OCI-LY3 (cell line): Measurements from ENCODE around the gene FDPS.

Experiments used
- H2AFZ ChIP-seq: fragments of 200-600, 300-600 bp; shearing (Covaris generic); 2 replicates; pipeline ENCODE4 v1.6.0; 2014; ENCODE audit warnings: antibody characterized with exemption, low read depth, low read length
- H3K27ac ChIP-seq: fragments of 200-600, 300-600 bp; sonication (generic); 2 replicates; pipeline ENCODE4 v1.5.1; 2014; ENCODE audit warnings: mild to moderate bottlenecking, low read length, moderate library complexity, mixed read lengths
- H3K27me3 ChIP-seq: fragments of 200-600, 300-600 bp; sonication (generic); 2 replicates; pipeline ENCODE4 v1.6.1; 2014; ENCODE audit warnings: low read depth, low read length, mixed read lengths
- H3K36me3 ChIP-seq: fragments of 200-600, 300-600 bp; sonication (generic); replicated peaks from 2 replicates; pipeline ENCODE3; 2014; ENCODE audit warnings: low read depth, low read length, mixed read lengths
- H3K4me1 ChIP-seq: fragments of 300-600, 200-600 bp; sonication (generic); 2 replicates; pipeline ENCODE4 v1.6.1; 2014; ENCODE audit warnings: low read length, mixed read lengths
- H3K4me2 ChIP-seq: fragments of 200-600, 300-600 bp; sonication (generic); 2 replicates; pipeline ENCODE4 v1.6.1; 2014; ENCODE audit warnings: low read length, mixed read lengths
- H3K4me3 ChIP-seq: fragments of 300-600, 200-600 bp; sonication (generic); 2 replicates; pipeline ENCODE4 v1.5.1; 2014; ENCODE audit warnings: antibody characterized with exemption, mild to moderate bottlenecking, low read length, moderate library complexity
- H3K79me2 ChIP-seq: fragments of 300-600, 200-600 bp; shearing (Covaris generic); 2 replicates; pipeline ENCODE4 v1.6.1; 2014; ENCODE audit warnings: mild to moderate bottlenecking, low read length, mixed read lengths
- H3K9ac ChIP-seq: fragments of 300-600, 200-600 bp; shearing (Covaris generic); 2 replicates; pipeline ENCODE4 v1.6.0; 2014; ENCODE audit warnings: mild to moderate bottlenecking, low read length, moderate library complexity
- H3K9me3 ChIP-seq: fragments of 200-600, 300-600 bp; shearing (Covaris generic); 2 replicates; pipeline ENCODE4 v1.6.1; 2014; ENCODE audit warnings: low read length, mixed read lengths; ENCODE audit not compliant: insufficient read depth
- H4K20me1 ChIP-seq: fragments of 200-600, 300-600 bp; sonication (generic); 2 replicates; pipeline ENCODE4 v1.6.1; 2016; ENCODE audit warnings: low read length, mixed read lengths; ENCODE audit not compliant: insufficient read depth
- CTCF ChIP-seq: fragments of 200-600, 300-600 bp; sonication (generic); IDR thresholded peaks from 2 replicates; pipeline ENCODE4 v1.5.1; 2014; ENCODE audit warnings: antibody characterized with exemption, low read length, low read depth
- EZH2phosphoT487 ChIP-seq: fragments of 200-600 bp; shearing (Covaris generic); IDR thresholded peaks from 2 replicates; pipeline ENCODE4 v1.6.1; 2018; ENCODE audit warnings: antibody characterized with exemption, mixed run types, low read depth

FDPS gene

GRCh38 chr1:155282488-155283091 lies 26.1 kb upstream of the FDPS start:
- H3K4me3 ChIP-seq = no peak overlapping the region
- no peaks in the 10 kb centered on the region for H4K20me1 ChIP-seq
- H3K9ac ChIP-seq = no peak overlapping the region
- H3K9me3 ChIP-seq = no peaks in the 10 kb centered on the region
- TF ChIP-seq CTCF = no peak
- TF ChIP-seq EZH2phosphoT487 = no peak
- H3K27me3 ChIP-seq = no peaks in the 10 kb centered on the region
- peaks cover 15% of the 10 kb centered on the region for H3K36me3 ChIP-seq
- H3K4me1 ChIP-seq = peaks cover 11% of the 10 kb centered on the region
- no peak overlapping the region for H2AFZ ChIP-seq
- H3K79me2 ChIP-seq = no peaks in the 10 kb centered on the region
- H3K4me2 ChIP-seq = no peak overlapping the region
- H3K27ac ChIP-seq = no peak overlapping the region

GRCh38 chr1:155284476-155284875 lies 24.2 kb upstream of the FDPS start:
- Histone ChIP-seq H2AFZ (no peak overlapping the region), H3K4me3 (no peak overlapping the region), H3K79me2 (no peaks in the 10 kb centered on the region), H3K4me2 (no peak overlapping the region), H3K9ac (no peak overlapping the region), H3K4me1 (no peaks in the 10 kb centered on the region), H3K27me3 (no peaks in the 10 kb centered on the region), H3K27ac (no peak overlapping the region), H3K36me3 (peaks cover 16% of the 10 kb centered on the region), H3K9me3 (no peaks in the 10 kb centered on the region), H4K20me1 (no peaks in the 10 kb centered on the region)
- TF ChIP-seq EZH2phosphoT487 (no peak), CTCF (no peak)

GRCh38 chr1:155285063-155285462 lies 23.6 kb upstream of the FDPS start:
- H3K4me3 ChIP-seq = no peak overlapping the region
- H3K27me3 ChIP-seq = no peaks in the 10 kb centered on the region
- H3K4me1 ChIP-seq = no peaks in the 10 kb centered on the region
- no peak overlapping the region for H2AFZ ChIP-seq
- H4K20me1 ChIP-seq = no peaks in the 10 kb centered on the region
- H3K9me3 ChIP-seq = no peaks in the 10 kb centered on the region
- H3K9ac ChIP-seq = no peak overlapping the region
- H3K4me2 ChIP-seq = no peak overlapping the region
- peaks cover 16% of the 10 kb centered on the region for H3K36me3 ChIP-seq
- TF ChIP-seq CTCF (no peak), EZH2phosphoT487 (no peak)
- H3K79me2 ChIP-seq = no peaks in the 10 kb centered on the region
- H3K27ac ChIP-seq = no peak overlapping the region

- no peak overlapping the region for H2AFZ ChIP-seq
- no peak overlapping the region for H3K4me3 ChIP-seq
- H3K9me3 ChIP-seq = no peaks in the 10 kb centered on the region
- no peak for TF ChIP-seq CTCF
- no peak for TF ChIP-seq EZH2phosphoT487
- no peaks in the 10 kb centered on the region for H4K20me1 ChIP-seq
- H3K27ac ChIP-seq = no peak overlapping the region
- no peak overlapping the region for H3K9ac ChIP-seq
- H3K79me2 ChIP-seq = no peaks in the 10 kb centered on the region
- no peaks in the 10 kb centered on the region for H3K27me3 ChIP-seq
- peaks cover 16% of the 10 kb centered on the region for H3K36me3 ChIP-seq
- no peaks in the 10 kb centered on the region for H3K4me1 ChIP-seq
- no peak overlapping the region for H3K4me2 ChIP-seq
Measured at GRCh38 chr1:155285631-155286044, 23.0 kb upstream of the FDPS start.
